D721Med (cell line): ENCODE measurements around the gene VRK2.
"Not testable (repeated sequence)": the region's sequence is repeated elsewhere in the genome, so short reads cannot be mapped to it uniquely, and the experiment has no call there.

ENCODE experiments used
- DNase-seq: peaks from one replicate; pipeline ENCODE4 v3.0.0; 2011; ENCODE audit warnings: low spot score; ENCODE audit not compliant: insufficient read length
- FAIRE-seq: peaks from 2 replicates; lab custom pipeline; 2011; peaks lifted over from hg19 to GRCh38; lab: Jason Lieb, UNC
- CTCF ChIP-seq: IDR thresholded peaks from 2 replicates; pipeline ENCODE4 v1.5.1; 2012; ENCODE audit warnings: mild to moderate bottlenecking, control low read depth; ENCODE audit not compliant: insufficient read depth; ENCODE audit errors: missing control alignments

VRK2 gene

GRCh38 chr2:58081000-58081399 lies 34.4 kb downstream of the VRK2 start:
- TF ChIP-seq CTCF = no peak
- DNase-seq = no peak
- peak; percentile 38 for FAIRE-seq

- no peak for TF ChIP-seq CTCF
- no peak for DNase-seq
- no peak for FAIRE-seq
These were observed 42.5 kb downstream of the VRK2 start for GRCh38 chr2:58089081-58089480.

- FAIRE-seq, DNase-seq: not testable (repeated sequence)
These were observed 46.2 kb downstream of the VRK2 start for GRCh38 chr2:58092772-58093171.

GRCh38 chr2:58097025-58097424 lies 50.4 kb downstream of the VRK2 start:
- no peak for DNase-seq
- FAIRE-seq = no peak
- TF ChIP-seq CTCF = no peak

- no peak for FAIRE-seq
- no peak for TF ChIP-seq CTCF
- DNase-seq = no peak
These were observed 51.9 kb downstream of the VRK2 start for GRCh38 chr2:58098254-58099095.

- DNase-seq = no peak
- no peak for FAIRE-seq
- TF ChIP-seq CTCF = no peak
These were observed 52.6 kb downstream of the VRK2 start for GRCh38 chr2:58099096-58099769.

- DNase-seq = no peak
- no peak for TF ChIP-seq CTCF
- FAIRE-seq = no peak
These were observed 54.9 kb downstream of the VRK2 start for GRCh38 chr2:58101500-58101899.
